ENCODE results near the gene REC114. TPM values are rescaled to one million over a fixed set of nuclear protein-coding genes. Genes with fewer than 3 reads are reported as not detected.

The REC114 gene
- total and polyA plus RNA-seq, 2 donors (not counting 1 experiment from before 2014, with no cell fraction given), result not detected

- Histone ChIP-seq H2AFZ (ENCODE audit: insufficient read depth, low read depth, low read length, poor library complexity, severe bottlenecking) (no peak overlapping the region), H3K9me3 (ENCODE audit: control extremely low read depth in 1 of 3, control insufficient read depth in 2 of 3, insufficient read depth in 1 of 3, low read length in 2 of 3) (no peaks in the 10 kb centered on the region), H3K4me3 (ENCODE audit: control extremely low read depth in 1 of 5, extremely low read depth in 1 of 5, insufficient read depth in 1 of 5, low read depth in 2 of 5, low read length in 4 of 5) (no peak overlapping the region), H3K36me3 (replicated peaks in 1 of 2; ENCODE audit: control extremely low read depth in 1 of 2, control insufficient read depth in 1 of 2, extremely low read depth in 1 of 2, insufficient read depth in 2 of 2, low read length in 1 of 2) (no peaks in the 10 kb centered on the region), H3K27ac (ENCODE audit: low read length in 2 of 2) (no peak overlapping the region), H3K27me3 (replicated peaks in 1 of 4; ENCODE audit: control extremely low read depth in 1 of 4, control insufficient read depth in 3 of 4, insufficient read depth in 4 of 4, low read length in 3 of 4) (no peaks in the 10 kb centered on the region), H3K4me2 (replicated peaks; ENCODE audit: low read depth, low read length, poor library complexity, severe bottlenecking) (no peak overlapping the region), H3K9ac (ENCODE audit: low read length) (no peak overlapping the region), H3K4me1 (ENCODE audit: control insufficient read depth in 2 of 2, insufficient read depth in 2 of 2, low read length in 2 of 2) (peaks cover 9 to 14% of the 10 kb centered on the region in 2 donors), H3K79me2 (ENCODE audit: control insufficient read depth, insufficient read depth, low read length) (peaks cover 94% of the 10 kb centered on the region), H4K20me1 (ENCODE audit: control insufficient read depth, insufficient read depth, low read length, poor library complexity, severe bottlenecking) (peaks cover 74% of the 10 kb centered on the region)
- Mint-ChIP-seq H3K27ac (no peak overlapping the region), H3K9me3 (ENCODE audit: insufficient read depth) (no peaks in the 10 kb centered on the region), H3K4me1 (peaks cover 37% of the 10 kb centered on the region), H3K4me3 (no peak overlapping the region), H3K27me3 (no peaks in the 10 kb centered on the region)
- CTCF ChIA-PET, result interaction anchor here (1.3 to 2.9 kb wide), 3 partner anchors 14 to 97 kb away, joined by 3 to 11 read pairs (median 3); no protein-coding TSS in a partner anchor
- ATAC-seq (ENCODE audit: low read depth), result no peak
- DNase-seq, result no peak
- no peak for TF ChIP-seq EZH2 (IDR thresholded peaks at IDR 0.05; ENCODE audit: borderline replicate concordance, insufficient read depth, low read depth, low read length, poor library complexity, severe bottlenecking)
- TF ChIP-seq, protein P1, sequence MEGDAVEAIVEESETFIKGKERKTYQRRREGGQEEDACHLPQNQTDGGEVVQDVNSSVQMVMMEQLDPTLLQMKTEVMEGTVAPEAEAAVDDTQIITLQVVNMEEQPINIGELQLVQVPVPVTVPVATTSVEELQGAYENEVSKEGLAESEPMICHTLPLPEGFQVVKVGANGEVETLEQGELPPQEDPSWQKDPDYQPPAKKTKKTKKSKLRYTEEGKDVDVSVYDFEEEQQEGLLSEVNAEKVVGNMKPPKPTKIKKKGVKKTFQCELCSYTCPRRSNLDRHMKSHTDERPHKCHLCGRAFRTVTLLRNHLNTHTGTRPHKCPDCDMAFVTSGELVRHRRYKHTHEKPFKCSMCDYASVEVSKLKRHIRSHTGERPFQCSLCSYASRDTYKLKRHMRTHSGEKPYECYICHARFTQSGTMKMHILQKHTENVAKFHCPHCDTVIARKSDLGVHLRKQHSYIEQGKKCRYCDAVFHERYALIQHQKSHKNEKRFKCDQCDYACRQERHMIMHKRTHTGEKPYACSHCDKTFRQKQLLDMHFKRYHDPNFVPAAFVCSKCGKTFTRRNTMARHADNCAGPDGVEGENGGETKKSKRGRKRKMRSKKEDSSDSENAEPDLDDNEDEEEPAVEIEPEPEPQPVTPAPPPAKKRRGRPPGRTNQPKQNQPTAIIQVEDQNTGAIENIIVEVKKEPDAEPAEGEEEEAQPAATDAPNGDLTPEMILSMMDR (IDR thresholded peaks at IDR 0.05), result no peak
- POLR2A ChIA-PET, result no interaction called here
- WGBS (ENCODE audit: insufficient coverage), result no CpG with 5 or more reads among the region's 2 CpGs
- intact Hi-C loops (cut with micrococcal nuclease), result no loop called here
Measured at GRCh38 chr15:73602992-73603391, 160.0 kb downstream of the REC114 start.

DNA sequence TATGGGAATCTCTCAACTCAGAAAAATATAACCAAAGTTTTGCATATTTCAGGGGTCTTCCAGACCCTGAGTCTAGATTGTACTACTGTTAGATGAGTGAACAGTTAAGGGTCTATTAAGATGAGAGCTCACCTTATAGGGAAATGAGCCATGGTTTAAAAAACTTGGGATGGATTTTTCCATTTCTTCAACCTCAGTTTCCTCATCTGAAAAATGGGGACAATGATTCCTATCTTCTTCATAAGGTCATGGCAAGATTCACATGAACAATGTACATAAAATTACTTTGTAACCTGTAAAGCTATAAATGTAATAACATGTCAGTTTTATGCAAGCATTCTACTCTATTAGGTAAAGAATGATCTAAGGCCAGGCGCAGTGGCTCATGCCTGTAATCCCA, 161.5 kb downstream of the REC114 start:
- CTCF ChIA-PET, result interaction anchor here (0.6 to 2.9 kb wide), 3 partner anchors 13 to 47 kb away, joined by 3 to 11 read pairs (median 3); no protein-coding TSS in a partner anchor
- Mint-ChIP-seq H3K27me3 (no peaks in the 10 kb centered on the region), H3K4me3 (no peak overlapping the region), H3K27ac (no peak overlapping the region), H3K9me3 (ENCODE audit: insufficient read depth) (no peaks in the 10 kb centered on the region), H3K4me1 (peaks cover 36% of the 10 kb centered on the region)
- TF ChIP-seq EZH2 (IDR thresholded peaks at IDR 0.05; ENCODE audit: borderline replicate concordance, insufficient read depth, low read depth, low read length, poor library complexity, severe bottlenecking), result no peak
- no peak for ATAC-seq (ENCODE audit: low read depth)
- Histone ChIP-seq H4K20me1 (ENCODE audit: control insufficient read depth, insufficient read depth, low read length, poor library complexity, severe bottlenecking) (peaks cover 71% of the 10 kb centered on the region), H3K4me3 (ENCODE audit: control extremely low read depth in 1 of 5, extremely low read depth in 1 of 5, insufficient read depth in 1 of 5, low read depth in 2 of 5, low read length in 4 of 5) (no peak overlapping the region), H3K79me2 (ENCODE audit: control insufficient read depth, insufficient read depth, low read length) (peaks cover 94% of the 10 kb centered on the region), H3K9me3 (ENCODE audit: control extremely low read depth in 1 of 3, control insufficient read depth in 2 of 3, insufficient read depth in 1 of 3, low read length in 2 of 3) (no peaks in the 10 kb centered on the region), H3K4me1 (ENCODE audit: control insufficient read depth in 2 of 2, insufficient read depth in 2 of 2, low read length in 2 of 2) (peaks cover 11 to 14% of the 10 kb centered on the region in 2 donors), H3K27ac (ENCODE audit: low read length in 2 of 2) (no peak overlapping the region), H3K36me3 (replicated peaks in 1 of 2; ENCODE audit: control extremely low read depth in 1 of 2, control insufficient read depth in 1 of 2, extremely low read depth in 1 of 2, insufficient read depth in 2 of 2, low read length in 1 of 2) (no peaks in the 10 kb centered on the region), H3K27me3 (replicated peaks in 1 of 4; ENCODE audit: control extremely low read depth in 1 of 4, control insufficient read depth in 3 of 4, insufficient read depth in 4 of 4, low read length in 3 of 4) (no peaks in the 10 kb centered on the region), H3K4me2 (replicated peaks; ENCODE audit: low read depth, low read length, poor library complexity, severe bottlenecking) (no peak overlapping the region), H3K9ac (ENCODE audit: low read length) (no peak overlapping the region), H2AFZ (ENCODE audit: insufficient read depth, low read depth, low read length, poor library complexity, severe bottlenecking) (no peak overlapping the region)
- POLR2A ChIA-PET, result no interaction called here
- intact Hi-C loops (cut with micrococcal nuclease), result no loop called here
- WGBS (ENCODE audit: insufficient coverage), result no CpG with 5 or more reads among the region's 1 CpG
- no peak for DNase-seq
